Activated CD8-positive, alpha-beta T cell treated with anti-CD3 and anti-CD28 coated beads, Interleukin-2, amount 10 ng/mL, durations not matched to agents 7 days and 5 days (primary cell): ENCODE data around the gene HIPK3. TPM values are rescaled to one million over a fixed set of nuclear protein-coding genes. Genes with fewer than 3 reads are reported as not detected.

Source experiments
- total RNA-seq, 2 experiments: library from RNA; stranded (reverse); gene quantifications; one replicate each; pipeline ENCODE4 v1.2.3, GENCODE V29; 2021

The HIPK3 gene
- total RNA-seq, 2 experiments from 2014 or later = 36.9 to 37.7 TPM

Other genes with a start within 250 kb of the HIPK3 start
- 1 to 10 TPM; 1.2 to 2.8 TPM for gene DEPDC7, start 241.5 kb upstream of the HIPK3 start, total RNA-seq
- gene TCP11L1, start 217.8 kb upstream of the HIPK3 start, total RNA-seq = 10 to 100 TPM; 17.2 to 21.0 TPM
- 10 to 100 TPM; 26.5 to 27.2 TPM for gene CSTF3, start 95.9 kb upstream of the HIPK3 start, total RNA-seq
- gene KIAA1549L, start 118.7 kb downstream of the HIPK3 start, total RNA-seq = not detected